Measurements from ENCODE around the gene ZRANB2.

GRCh38 chr1:71027991-71028390 is 52.8 kb downstream of the ZRANB2 start:
- no peak for TF ChIP-seq EZH2phosphoT487 (IDR thresholded peaks at IDR 0.05; ENCODE audit: insufficient read depth, low read depth)
- no peak for TF ChIP-seq EZH2 (IDR thresholded peaks at IDR 0.05; ENCODE audit: insufficient read depth, poor library complexity, severe bottlenecking)
